T-helper 2 cell treated with Interferon-gamma antibody and Interleukin-4, amounts not matched to agents 5 μg/mL and 100 μg/mL, for 36 hours (primary cell): Measurements from ENCODE around the gene SBNO2.

Experiments used
- DNase-seq: peaks from one replicate; pipeline ENCODE4 v3.0.0; 2021; ENCODE audit warnings: low spot score
- H3K27ac Mint-ChIP-seq: one replicate; pipeline ENCODE4 v1.8.0; 2021; ENCODE audit warnings: mild to moderate bottlenecking, mixed read lengths
- H3K27me3 Mint-ChIP-seq: one replicate; pipeline ENCODE4 v1.8.0; 2021; ENCODE audit warnings: low read depth, mixed read lengths
- H3K36me3 Mint-ChIP-seq: one replicate; pipeline ENCODE4 v1.8.0; 2021; ENCODE audit warnings: low read depth, mixed read lengths
- H3K4me1 Mint-ChIP-seq: one replicate; pipeline ENCODE4 v1.8.0; 2021; ENCODE audit warnings: low read depth, mixed read lengths
- H3K4me3 Mint-ChIP-seq: one replicate; pipeline ENCODE4 v1.8.0; 2022; ENCODE audit warnings: mild to moderate bottlenecking, moderate library complexity, mixed read lengths
- H3K9me3 Mint-ChIP-seq: one replicate; pipeline ENCODE4 v1.8.0; 2021; ENCODE audit warnings: mixed read lengths

Gene SBNO2

DNA sequence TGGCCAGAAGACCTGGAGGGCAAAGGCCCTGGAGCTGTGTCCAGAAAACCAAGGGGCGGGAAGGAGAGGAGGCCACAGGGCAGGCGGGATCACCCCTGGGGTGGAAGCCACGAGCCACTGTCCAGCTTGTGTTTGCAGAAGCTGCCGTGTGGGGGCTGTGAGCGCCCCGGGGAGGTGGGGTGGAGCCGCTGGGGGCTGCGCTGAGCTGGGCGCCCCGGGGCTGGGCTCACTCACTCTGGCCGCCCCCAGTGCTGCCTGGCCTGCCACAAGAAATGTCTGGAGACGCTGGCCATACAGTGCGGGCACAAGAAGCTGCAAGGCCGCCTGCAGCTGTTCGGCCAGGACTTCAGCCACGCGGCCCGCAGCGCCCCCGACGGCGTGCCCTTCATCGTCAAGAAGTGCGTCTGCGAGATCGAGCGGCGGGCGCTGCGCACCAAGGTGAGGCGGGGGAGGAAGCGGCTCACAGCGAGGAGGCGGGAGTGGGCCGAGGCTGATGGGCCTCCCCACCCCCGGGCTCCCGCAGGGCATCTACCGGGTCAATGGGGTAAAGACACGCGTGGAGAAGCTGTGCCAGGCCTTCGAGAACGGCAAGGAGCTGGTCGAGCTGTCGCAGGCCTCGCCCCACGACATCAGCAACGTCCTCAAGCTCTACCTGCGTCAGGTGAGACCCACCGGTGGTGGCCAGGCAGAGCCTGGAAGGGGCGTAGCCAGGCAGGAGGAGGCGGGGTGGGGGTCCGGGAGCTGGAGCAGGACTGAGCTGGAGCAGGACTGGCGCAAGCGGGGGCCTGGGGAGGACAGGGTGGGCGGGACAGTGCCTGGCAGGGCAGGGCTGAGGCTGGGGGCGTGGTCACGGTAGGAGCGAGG, 92.5 kb downstream of the SBNO2 start:
- H3K36me3 Mint-ChIP-seq: peaks cover 76% of the 10 kb centered on the region
- DNase-seq: no peak
- peaks cover 19% of the 10 kb centered on the region for H3K4me1 Mint-ChIP-seq
- H3K27ac Mint-ChIP-seq: peak overlapping the region; percentile 89
- H3K27me3 Mint-ChIP-seq: no peaks in the 10 kb centered on the region
- peak overlapping the region; percentile 5 for H3K4me3 Mint-ChIP-seq
- no peaks in the 10 kb centered on the region for H3K9me3 Mint-ChIP-seq

GRCh38 chr19:1080360-1081161, 93.5 kb downstream of the SBNO2 start:
- H3K4me1 Mint-ChIP-seq: peaks cover 22% of the 10 kb centered on the region
- H3K36me3 Mint-ChIP-seq: peaks cover 76% of the 10 kb centered on the region
- peak overlapping the region; percentile 77 for H3K27ac Mint-ChIP-seq
- H3K4me3 Mint-ChIP-seq: peak overlapping the region; percentile 18
- H3K27me3 Mint-ChIP-seq: no peaks in the 10 kb centered on the region
- H3K9me3 Mint-ChIP-seq: no peaks in the 10 kb centered on the region
- no peak for DNase-seq

DNA sequence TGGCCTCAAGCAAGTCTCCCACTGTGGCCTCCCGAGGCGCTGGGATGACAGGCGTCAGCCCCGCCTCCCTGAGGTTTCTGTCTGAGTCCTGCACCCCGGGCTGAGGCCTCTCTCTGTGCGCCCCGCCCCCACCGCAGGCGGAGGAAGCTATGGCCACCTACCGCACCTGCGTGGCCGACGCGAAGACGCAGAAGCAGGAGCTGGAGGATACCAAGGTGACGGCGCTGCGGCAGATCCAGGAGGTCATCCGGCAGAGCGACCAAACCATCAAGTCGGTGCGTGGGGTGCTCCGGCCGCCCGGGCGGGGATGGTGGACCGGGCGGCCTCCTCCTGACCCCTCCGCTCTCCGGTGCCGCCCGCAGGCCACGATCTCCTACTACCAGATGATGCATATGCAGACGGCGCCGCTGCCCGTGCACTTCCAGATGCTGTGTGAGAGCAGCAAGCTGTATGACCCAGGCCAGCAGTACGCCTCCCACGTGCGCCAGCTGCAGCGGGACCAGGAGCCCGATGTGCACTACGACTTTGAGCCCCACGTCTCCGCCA, 94.4 kb downstream of the SBNO2 start:
- H3K27ac Mint-ChIP-seq: peak overlapping the region; percentile 64
- no peaks in the 10 kb centered on the region for H3K9me3 Mint-ChIP-seq
- H3K27me3 Mint-ChIP-seq: no peaks in the 10 kb centered on the region
- H3K36me3 Mint-ChIP-seq: peaks cover 69% of the 10 kb centered on the region
- peaks cover 21% of the 10 kb centered on the region for H3K4me1 Mint-ChIP-seq
- DNase-seq: peak; percentile 72
- peak overlapping the region; percentile 88 for H3K4me3 Mint-ChIP-seq

DNA sequence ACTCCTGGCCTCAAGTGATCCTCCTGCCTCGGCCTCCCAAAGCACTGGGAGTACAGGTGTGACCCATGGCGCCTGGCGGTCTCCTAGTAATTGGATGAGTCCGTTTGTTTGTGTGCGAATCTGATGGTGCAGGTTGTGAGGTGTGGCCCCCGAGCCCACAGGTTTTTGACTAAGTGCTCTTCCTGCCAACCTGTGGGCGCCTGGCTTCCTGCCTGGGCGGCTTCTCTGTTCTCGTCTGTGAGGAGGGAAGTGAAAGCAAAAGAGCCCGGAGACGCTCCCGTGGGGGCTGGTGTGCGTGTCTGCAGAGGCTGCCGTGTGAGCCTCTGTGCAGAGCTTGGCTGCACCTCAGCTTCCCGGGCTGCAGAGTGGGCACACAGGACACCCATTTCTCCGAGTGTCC, 97.1 kb downstream of the SBNO2 start:
- H3K27ac Mint-ChIP-seq: peak overlapping the region; percentile 93
- peak overlapping the region; percentile 88 for H3K4me3 Mint-ChIP-seq
- H3K36me3 Mint-ChIP-seq: peaks cover 69% of the 10 kb centered on the region
- H3K9me3 Mint-ChIP-seq: no peaks in the 10 kb centered on the region
- no peaks in the 10 kb centered on the region for H3K27me3 Mint-ChIP-seq
- DNase-seq: peak; percentile 93
- H3K4me1 Mint-ChIP-seq: peaks cover 34% of the 10 kb centered on the region

GRCh38 chr19:1076046-1076386, 98.1 kb downstream of the SBNO2 start:
- Mint-ChIP-seq H3K4me3 (peak overlapping the region; percentile 76), H3K36me3 (peaks cover 67% of the 10 kb centered on the region), H3K4me1 (peaks cover 35% of the 10 kb centered on the region), H3K27ac (peak overlapping the region; percentile 93), H3K27me3 (no peaks in the 10 kb centered on the region), H3K9me3 (no peaks in the 10 kb centered on the region)
- DNase-seq: no peak

- H3K27ac Mint-ChIP-seq: peak overlapping the region; percentile 93
Measured at GRCh38 chr19:1074544-1075283, 99.4 kb downstream of the SBNO2 start.

GRCh38 chr19:1073956-1074517, 100.0 kb downstream of the SBNO2 start:
- Mint-ChIP-seq H3K27ac (peak overlapping the region; percentile 79), H3K36me3 (peaks cover 62% of the 10 kb centered on the region), H3K27me3 (no peaks in the 10 kb centered on the region), H3K4me1 (peaks cover 41% of the 10 kb centered on the region), H3K9me3 (no peaks in the 10 kb centered on the region), H3K4me3 (peak overlapping the region; percentile 69)
- no peak for DNase-seq

More at GRCh38 chr19:1074544-1075283, 99.4 kb downstream of the SBNO2 start:
- DNase-seq: peak; percentile 71
- peaks cover 35% of the 10 kb centered on the region for H3K4me1 Mint-ChIP-seq
- H3K4me3 Mint-ChIP-seq: peak overlapping the region; percentile 76
- no peaks in the 10 kb centered on the region for H3K27me3 Mint-ChIP-seq
- H3K36me3 Mint-ChIP-seq: peaks cover 62% of the 10 kb centered on the region
- H3K9me3 Mint-ChIP-seq: no peaks in the 10 kb centered on the region

DNA sequence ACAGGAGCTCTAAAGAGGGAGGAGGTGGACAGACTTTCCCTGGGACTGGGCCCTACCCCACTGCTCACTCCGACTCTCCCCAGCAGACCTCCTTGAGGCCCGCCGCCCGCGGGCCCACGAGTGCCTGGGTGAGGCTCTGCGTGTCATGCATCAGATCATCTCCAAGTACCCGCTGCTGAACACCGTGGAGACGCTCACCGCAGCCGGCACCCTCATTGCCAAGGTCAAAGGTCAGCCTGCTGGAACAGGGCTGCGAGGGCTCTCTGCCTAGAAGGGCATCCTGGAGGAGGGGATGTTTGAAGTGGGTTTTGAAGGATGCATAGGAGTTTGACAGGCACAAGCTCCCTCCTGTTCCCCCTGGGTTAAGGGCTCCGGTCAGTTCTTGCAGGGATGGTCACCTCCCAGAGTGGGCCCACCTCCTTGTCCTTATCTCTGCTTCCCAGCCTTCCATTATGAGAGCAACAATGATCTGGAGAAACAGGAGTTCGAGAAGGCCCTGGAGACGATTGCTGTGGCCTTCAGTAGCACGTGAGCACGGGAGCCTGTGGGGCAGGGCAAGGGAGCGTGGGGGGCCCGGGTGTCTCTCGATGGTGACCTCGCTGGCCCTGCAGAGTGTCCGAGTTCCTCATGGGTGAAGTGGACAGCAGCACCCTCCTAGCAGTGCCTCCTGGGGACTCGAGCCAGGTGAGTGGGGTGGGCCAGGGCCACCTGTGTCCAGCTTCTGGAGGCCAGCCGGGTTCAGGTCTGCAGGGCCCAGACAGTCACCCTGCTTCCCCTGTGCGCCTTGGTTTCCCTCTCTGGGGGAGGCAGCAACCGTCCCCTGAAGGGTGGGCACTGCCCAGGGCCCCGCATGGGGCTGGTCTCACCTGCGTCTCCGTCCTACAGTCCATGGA, 100.8 kb downstream of the SBNO2 start:
- Mint-ChIP-seq H3K9me3 (no peaks in the 10 kb centered on the region), H3K36me3 (peaks cover 66% of the 10 kb centered on the region), H3K4me3 (peak overlapping the region; percentile 34), H3K4me1 (peaks cover 45% of the 10 kb centered on the region), H3K27me3 (no peaks in the 10 kb centered on the region), H3K27ac (peak overlapping the region; percentile 55)
- no peak for DNase-seq

- H3K9me3 Mint-ChIP-seq: no peaks in the 10 kb centered on the region
- peak overlapping the region; percentile 75 for H3K27ac Mint-ChIP-seq
- peak overlapping the region; percentile 83 for H3K4me3 Mint-ChIP-seq
- no peaks in the 10 kb centered on the region for H3K27me3 Mint-ChIP-seq
- no peak for DNase-seq
- H3K4me1 Mint-ChIP-seq: peaks cover 45% of the 10 kb centered on the region
- H3K36me3 Mint-ChIP-seq: peaks cover 61% of the 10 kb centered on the region
Measured at GRCh38 chr19:1072371-1073015, 101.6 kb downstream of the SBNO2 start.

- Mint-ChIP-seq H3K4me3 (peak overlapping the region; percentile 83), H3K36me3 (peaks cover 51% of the 10 kb centered on the region), H3K9me3 (no peaks in the 10 kb centered on the region), H3K27ac (peak overlapping the region; percentile 75), H3K4me1 (peaks cover 39% of the 10 kb centered on the region), H3K27me3 (no peaks in the 10 kb centered on the region)
- no peak for DNase-seq
Measured at GRCh38 chr19:1070931-1071791, 102.9 kb downstream of the SBNO2 start.

DNA sequence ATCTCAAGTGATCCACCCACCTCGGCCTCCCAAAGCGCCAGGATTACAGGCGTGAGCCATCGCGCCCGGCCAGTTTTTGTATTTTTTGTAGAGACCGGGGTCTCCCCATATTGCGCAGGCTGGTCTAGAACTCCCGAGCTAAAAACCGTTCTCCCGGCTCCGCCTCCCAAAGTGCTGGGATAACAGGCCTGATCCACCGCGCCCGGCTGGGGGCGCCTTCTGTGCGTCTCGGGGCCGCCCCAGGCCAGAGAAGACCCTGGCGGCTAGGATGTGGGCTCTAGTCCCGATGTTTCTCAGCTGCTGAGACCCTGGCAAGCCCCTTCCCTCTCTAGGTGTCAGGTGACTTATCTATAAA, 103.5 kb downstream of the SBNO2 start:
- H3K9me3 Mint-ChIP-seq: no peaks in the 10 kb centered on the region
- H3K4me1 Mint-ChIP-seq: peaks cover 37% of the 10 kb centered on the region
- no peak overlapping the region for H3K27ac Mint-ChIP-seq
- no peak for DNase-seq
- H3K4me3 Mint-ChIP-seq: peak overlapping the region; percentile 96
- H3K27me3 Mint-ChIP-seq: no peaks in the 10 kb centered on the region
- H3K36me3 Mint-ChIP-seq: peaks cover 45% of the 10 kb centered on the region
